AG04450 (cell line): ENCODE results near the gene POU2AF1. TPM values are rescaled to one million over a fixed set of nuclear protein-coding genes. Genes with fewer than 3 reads are reported as not detected.

Experiments used
- CTCF ChIA-PET: fragments of 300-600, 350-600 bp; formaldehyde crosslinking; extraction: SDS; loops from one replicate; lab custom pipeline; 2022; ENCODE audit warnings: antibody characterized with exemption, inconsistent platforms; lab: Charles Lee
- POLR2A ChIA-PET: fragments of 350-600 bp; formaldehyde crosslinking; extraction: SDS; loops from one replicate; lab custom pipeline; 2021; ENCODE audit warnings: antibody characterized with exemption, inconsistent platforms; lab: Yijun Ruan, JAX
- DNase-seq: peaks from one replicate; pipeline ENCODE4 v3.0.0-alpha.2; 2011; ENCODE audit warnings: low read depth, low spot score
- H3K27ac ChIP-seq: one replicate; pipeline ENCODE4 v1.5.1; 2012; ENCODE audit warnings: low read depth, low read length, control low read depth
- H3K27me3 ChIP-seq: one replicate; pipeline ENCODE4 v1.6.0; 2012; ENCODE audit warnings: low read length; ENCODE audit not compliant: control insufficient read depth, insufficient read depth
- H3K4me3 ChIP-seq: 2 replicates; pipeline ENCODE4 v1.5.1; 2011; ENCODE audit warnings: mild to moderate bottlenecking, low read depth, low read length, control low read depth
- H3K9me3 ChIP-seq: 2 replicates; pipeline ENCODE4 v1.5.1; 2012; ENCODE audit warnings: low read length; ENCODE audit not compliant: control insufficient read depth, insufficient read depth
- CTCF ChIP-seq: IDR thresholded peaks from 2 replicates; pipeline ENCODE4 v1.5.1; 2011; ENCODE audit warnings: low read depth, low read length, control low read depth, inconsistent platforms
- polyA plus RNA-seq: library from polyadenylated mRNA; depleted of rRNA; stranded (reverse); fragments of >200 nt; gene quantifications from 2 replicates; pipeline ENCODE4 v1.2.3, GENCODE V29; 2011

Gene POU2AF1
- polyA plus RNA-seq, 1 experiment, result not detected

GRCh38 chr11:111423250-111423615 lies 44.2 kb upstream of the POU2AF1 start:
- Histone ChIP-seq H3K27me3 (peaks cover 29% of the 10 kb centered on the region), H3K4me3 (no peak overlapping the region), H3K9me3 (peaks cover 2% of the 10 kb centered on the region; the same call in 1 of the 2 replicates), H3K27ac (no peak overlapping the region)
- ChIA-PET CTCF (interaction anchor here (0.6 to 4.9 kb wide), 12 partner anchors 9 to 1246 kb away, joined by 3 to 48 read pairs (median 4); partner anchors contain the start of gene POU2AF3), POLR2A (no interaction called here)
- TF ChIP-seq CTCF, result no peak
- DNase-seq, result no peak

- no peak for DNase-seq
- H3K27ac ChIP-seq, result no peak overlapping the region
- CTCF ChIA-PET, result interaction anchor here (0.6 to 4.9 kb wide), 10 partner anchors 10 to 655 kb away, joined by 3 to 48 read pairs (median 4); partner anchors contain the start of gene POU2AF3
- H3K9me3 ChIP-seq, result peaks cover 2% of the 10 kb centered on the region; the same call in 1 of the 2 replicates
- POLR2A ChIA-PET, result no interaction called here
- H3K27me3 ChIP-seq, result peaks cover 29% of the 10 kb centered on the region
- TF ChIP-seq CTCF, result peak; percentile 83
- no peak overlapping the region for H3K4me3 ChIP-seq
Observed at GRCh38 chr11:111422494-111423249, 43.6 kb upstream of the POU2AF1 start.

- Histone ChIP-seq H3K4me3 (no peak overlapping the region), H3K27ac (no peak overlapping the region), H3K27me3 (peaks cover 29% of the 10 kb centered on the region), H3K9me3 (peaks cover 2% of the 10 kb centered on the region; the same call in 1 of the 2 replicates)
- DNase-seq, result no peak
- ChIA-PET CTCF (interaction anchor here (1.3 to 4.9 kb wide), 2 partner anchors 138 to 1482 kb away, joined by 4 to 48 read pairs; no protein-coding TSS in a partner anchor), POLR2A (no interaction called here)
- TF ChIP-seq CTCF, result no peak
Observed at GRCh38 chr11:111421251-111421650, 42.2 kb upstream of the POU2AF1 start.

GRCh38 chr11:111419641-111420327 lies 40.7 kb upstream of the POU2AF1 start:
- Histone ChIP-seq H3K27ac (no peak overlapping the region), H3K27me3 (peaks cover 38% of the 10 kb centered on the region), H3K4me3 (no peak overlapping the region), H3K9me3 (peaks cover 2% of the 10 kb centered on the region; the same call in 1 of the 2 replicates)
- ChIA-PET POLR2A (no interaction called here), CTCF (interaction anchor here (1.0 to 4.9 kb wide), 5 partner anchors 9 to 137 kb away, joined by 3 to 48 read pairs (median 17); no protein-coding TSS in a partner anchor)
- no peak for TF ChIP-seq CTCF
- DNase-seq, result no peak
